ENCODE measurements around the gene ZRANB3.
"Not testable (repeated sequence)": the region's sequence is repeated elsewhere in the genome, so short reads cannot be mapped to it uniquely, and the experiment has no call there.

GRCh38 chr2:135089597-135089996 is 441.4 kb downstream of the ZRANB3 start:
- TF ChIP-seq CTCF (IDR thresholded peaks at IDR 0.05; ENCODE audit: low read depth, low read length); EZH2phosphoT487 (IDR thresholded peaks at IDR 0.05; ENCODE audit: low read depth): not testable (repeated sequence)

Measured in OCI-LY3 (cell line).